Activated T-cell treated with anti-CD3 and anti-CD28 coated beads for 4 hours (primary cell): ENCODE measurements around the gene PLSCR3.

Experiments
- DNase-seq: peaks from one replicate; pipeline ENCODE4 v3.0.0-alpha.2; 2020

Gene PLSCR3

DNA sequence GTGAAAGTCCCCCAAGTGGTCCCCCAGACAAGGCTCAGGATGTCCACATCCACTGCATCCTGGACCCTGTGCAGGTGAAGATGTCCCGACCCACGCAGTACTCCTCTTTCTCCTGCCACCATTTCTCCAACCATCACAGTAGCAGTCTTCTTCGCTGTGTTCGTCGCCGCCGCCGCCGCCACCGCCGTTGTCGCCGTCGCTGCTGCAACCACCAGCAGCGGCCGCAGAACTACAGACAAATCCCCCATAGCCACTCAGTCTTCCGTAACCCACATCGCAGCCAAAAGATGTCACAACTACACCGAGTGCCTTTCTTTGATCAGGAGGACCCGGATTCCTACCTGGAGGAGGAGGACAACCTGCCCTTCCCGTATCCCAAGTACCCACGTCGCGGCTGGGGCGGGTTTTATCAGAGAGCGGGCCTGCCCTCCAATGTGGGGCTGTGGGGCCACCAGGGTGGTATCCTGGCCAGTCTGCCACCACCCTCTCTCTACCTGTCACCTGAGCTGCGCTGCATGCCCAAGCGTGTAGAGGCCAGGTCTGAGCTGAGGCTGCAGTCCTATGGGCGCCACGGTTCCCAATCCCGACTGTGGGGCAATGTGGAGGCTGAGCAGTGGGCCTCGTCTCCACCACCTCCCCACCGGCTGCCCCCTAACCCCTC lies 32.0 kb upstream of the PLSCR3 start:
- DNase-seq = no peak

DNA sequence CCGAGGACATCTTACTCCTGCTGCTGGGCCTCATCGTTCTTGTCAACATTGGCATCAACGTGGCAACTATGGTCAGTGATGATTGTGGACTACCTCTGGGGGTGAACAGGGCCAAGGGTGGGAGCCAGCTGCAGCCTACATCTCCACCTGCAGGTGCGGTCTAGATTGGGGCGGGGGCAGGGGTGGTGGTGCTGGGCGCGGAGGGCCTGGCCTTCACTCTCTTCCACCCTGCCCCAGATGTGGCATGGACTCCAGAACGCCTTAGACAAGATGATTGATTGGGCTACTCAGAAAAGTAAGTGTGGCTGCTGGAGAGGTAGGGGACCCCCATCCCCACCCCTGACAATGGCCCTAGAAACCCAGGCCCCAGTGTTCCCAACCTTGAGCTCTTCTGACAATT lies 31.4 kb upstream of the PLSCR3 start:
- DNase-seq = no peak

DNA sequence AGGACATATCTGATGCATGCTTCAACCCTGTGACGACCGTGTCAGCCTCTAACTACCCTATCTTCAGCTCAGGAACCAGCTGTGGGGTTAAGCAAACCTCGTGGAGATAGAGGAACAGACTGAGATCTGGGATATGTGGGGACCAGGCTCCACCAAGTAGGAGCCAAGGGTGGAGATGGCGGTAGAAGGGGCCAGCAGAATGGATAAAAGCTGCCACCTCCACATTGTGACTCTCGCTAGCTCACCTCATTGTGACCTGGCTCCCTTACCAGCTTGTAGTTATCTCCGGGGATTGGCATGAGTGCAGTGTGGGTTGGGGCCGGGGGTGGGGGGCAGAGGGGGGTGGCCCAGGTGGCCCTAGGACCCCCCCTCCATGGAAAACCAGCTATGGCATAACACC lies 31.0 kb upstream of the PLSCR3 start, which contains the start of gene SPEM2:
Gene SPEM2, plus strand, starts transcription at position 301 of the 400 bp plus-strand sequence. Its CDS starts 73 bp downstream, at position 374.
- no peak for DNase-seq

DNA sequence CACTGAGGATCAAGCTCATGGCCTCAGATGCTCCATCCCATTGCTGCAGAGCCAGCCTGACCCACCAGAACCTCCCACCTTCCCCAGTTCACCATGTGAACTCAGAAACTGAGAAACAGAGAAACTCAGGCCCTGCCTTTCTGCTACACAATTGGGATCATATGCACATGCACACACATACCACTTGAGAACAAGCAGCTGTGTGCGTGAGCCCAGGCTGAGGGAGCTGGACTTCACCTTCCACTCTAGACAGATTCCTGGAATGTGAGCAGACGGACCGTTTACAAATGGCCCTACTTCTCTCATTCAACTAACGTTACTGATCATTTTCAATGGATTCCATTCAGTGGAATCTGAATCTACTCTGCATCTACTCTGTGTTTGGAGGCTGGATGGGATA lies 29.4 kb upstream of the PLSCR3 start:
- DNase-seq = no peak

DNA sequence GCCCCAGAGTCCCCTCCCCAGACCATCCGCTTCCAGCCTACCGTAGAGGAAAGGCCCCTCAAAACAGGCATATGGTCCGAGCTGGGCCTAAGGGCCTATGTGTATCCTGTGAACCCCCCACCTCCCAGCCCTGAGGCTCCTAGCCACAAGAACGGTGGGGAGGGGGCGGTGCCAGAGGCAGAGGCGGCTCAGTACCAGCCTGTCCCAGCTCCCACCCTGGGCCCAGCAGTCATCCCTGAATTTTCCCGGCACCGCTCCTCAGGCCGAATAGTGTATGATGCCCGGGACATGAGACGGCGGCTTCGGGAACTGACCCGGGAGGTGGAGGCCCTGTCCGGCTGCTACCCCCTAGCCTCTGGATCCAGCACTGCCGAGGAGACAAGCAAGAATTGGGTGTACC lies 26.9 kb upstream of the PLSCR3 start:
- no peak for DNase-seq

DNA sequence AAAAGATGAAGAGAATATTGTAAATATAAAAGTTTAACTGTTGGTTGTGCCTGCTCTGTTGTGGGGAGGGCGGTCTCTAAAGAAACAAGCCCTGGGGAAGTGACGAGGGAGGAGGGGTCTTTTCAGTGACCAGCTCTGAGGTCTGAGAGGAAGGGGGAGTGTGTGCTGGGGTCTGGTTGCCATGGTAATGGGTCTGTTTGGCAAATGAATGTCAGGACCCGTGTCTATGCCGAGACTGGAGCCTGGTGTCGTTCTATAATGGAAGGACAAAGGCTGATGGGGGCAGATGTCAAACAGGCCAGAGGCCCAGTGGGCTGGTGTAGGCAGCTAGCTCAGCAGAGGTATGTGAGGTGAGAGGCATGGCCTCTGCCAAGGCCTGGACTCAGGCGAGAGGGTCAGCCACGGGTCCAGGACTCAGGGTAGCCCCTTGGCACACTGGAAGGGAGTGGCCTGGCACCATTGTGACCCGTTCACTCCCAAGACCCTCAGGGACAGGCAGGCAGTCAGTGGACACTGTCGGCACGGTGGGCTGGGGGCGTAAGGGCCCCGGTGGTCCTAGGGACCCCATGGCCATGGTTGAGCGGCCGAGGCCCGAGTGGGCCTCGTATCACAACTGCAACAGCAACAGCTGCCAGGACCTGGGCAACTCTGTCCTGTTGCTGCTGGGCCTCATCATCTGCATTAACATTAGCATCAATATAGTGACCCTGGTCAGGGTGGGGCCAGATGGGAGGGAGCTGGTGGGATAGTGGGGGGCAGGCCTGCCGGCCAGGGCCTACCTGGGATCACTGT lies 25.7 kb upstream of the PLSCR3 start, which contains the start of gene SPEM1:
Gene SPEM1, plus strand, starts transcription at position 506 of the 792 bp plus-strand sequence. Its CDS starts 61 bp downstream, at position 567.
- DNase-seq = no peak

DNA sequence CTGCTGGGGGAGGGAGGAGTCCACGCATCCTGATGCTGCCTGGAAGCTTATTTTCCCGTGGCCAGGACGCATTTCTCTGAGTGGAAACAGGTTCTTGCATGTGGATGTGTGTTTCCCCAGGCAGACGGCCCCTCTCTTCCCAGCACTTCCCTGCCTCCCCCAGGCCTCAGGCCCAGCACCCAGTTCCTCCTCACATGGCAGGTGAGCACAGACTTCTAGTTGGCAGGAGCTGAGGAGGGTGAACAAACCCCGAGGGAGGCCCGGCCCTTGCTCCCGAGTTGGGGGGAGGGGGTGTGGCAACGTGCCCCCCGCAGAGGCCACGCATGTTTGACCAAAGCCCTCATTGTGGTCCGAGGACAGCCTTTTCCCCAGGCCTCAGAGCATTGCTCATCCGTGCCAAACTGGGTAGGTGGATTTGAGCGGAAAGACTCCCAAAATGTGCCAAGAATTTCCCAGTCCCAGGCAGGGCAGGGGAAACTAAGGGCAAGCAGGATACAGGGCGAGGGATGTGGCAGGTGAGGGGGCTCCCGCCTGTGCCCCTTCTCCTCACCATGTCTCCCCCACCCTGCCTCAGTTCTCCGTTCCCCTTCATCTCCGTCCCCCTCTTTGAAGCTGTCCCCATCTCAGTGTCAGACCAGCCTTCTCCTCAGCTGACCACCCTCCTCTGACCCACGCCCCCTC lies 24.3 kb upstream of the PLSCR3 start:
- no peak for DNase-seq

DNA sequence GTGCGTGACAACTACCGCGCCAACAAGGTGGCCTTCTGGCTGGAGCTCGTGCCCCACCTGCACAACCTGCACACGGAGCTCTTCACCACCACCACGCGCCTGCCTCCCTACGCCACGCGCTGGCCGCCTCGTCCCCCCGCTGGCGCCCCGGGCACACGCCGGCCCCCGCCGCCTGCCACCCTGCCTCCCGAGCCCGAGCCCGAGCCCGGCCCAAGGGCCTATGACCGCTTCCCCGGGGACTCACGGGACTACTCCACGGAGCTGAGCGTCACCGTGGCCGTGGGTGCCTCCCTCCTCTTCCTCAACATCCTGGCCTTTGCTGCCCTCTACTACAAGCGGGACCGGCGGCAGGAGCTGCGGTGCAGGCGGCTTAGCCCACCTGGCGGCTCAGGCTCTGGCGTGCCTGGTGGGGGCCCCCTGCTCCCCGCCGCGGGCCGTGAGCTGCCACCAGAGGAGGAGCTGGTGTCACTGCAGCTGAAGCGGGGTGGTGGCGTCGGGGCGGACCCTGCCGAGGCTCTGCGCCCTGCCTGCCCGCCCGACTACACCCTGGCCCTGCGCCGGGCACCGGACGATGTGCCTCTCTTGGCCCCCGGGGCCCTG lies 22.8 kb upstream of the PLSCR3 start:
- no peak for DNase-seq

DNA sequence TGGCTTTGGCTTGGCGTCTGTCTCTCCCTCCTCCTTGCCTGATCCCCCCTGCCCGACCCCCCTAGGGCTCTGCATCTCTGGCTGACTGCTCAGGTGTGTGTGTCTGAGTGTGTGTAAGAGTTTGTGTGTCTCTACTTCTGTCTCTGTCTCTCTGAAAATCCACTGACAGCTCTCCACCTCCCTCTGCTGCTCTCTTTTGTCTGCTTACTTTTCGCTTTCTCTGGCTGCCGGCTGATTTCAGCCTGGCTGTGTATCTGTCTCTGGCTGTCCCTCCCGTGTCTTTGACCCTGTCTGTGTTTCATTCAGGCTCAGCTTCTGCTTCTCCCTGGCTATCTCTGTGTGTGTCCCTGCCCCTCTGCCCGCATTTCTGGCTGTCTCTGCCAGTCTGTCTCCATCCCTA lies 22.0 kb upstream of the PLSCR3 start:
- DNase-seq = no peak

DNA sequence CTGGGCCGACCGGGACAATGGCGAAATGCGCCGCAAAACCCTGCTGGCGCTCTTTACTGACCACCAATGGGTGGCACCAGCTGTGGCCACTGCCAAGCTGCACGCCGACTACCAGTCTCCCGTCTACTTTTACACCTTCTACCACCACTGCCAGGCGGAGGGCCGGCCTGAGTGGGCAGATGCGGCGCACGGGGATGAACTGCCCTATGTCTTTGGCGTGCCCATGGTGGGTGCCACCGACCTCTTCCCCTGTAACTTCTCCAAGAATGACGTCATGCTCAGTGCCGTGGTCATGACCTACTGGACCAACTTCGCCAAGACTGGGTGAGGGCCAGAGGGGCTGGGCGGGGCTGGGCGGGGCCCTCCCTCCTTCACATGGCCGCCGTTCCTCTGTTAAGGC lies 21.5 kb upstream of the PLSCR3 start:
- DNase-seq = no peak

DNA sequence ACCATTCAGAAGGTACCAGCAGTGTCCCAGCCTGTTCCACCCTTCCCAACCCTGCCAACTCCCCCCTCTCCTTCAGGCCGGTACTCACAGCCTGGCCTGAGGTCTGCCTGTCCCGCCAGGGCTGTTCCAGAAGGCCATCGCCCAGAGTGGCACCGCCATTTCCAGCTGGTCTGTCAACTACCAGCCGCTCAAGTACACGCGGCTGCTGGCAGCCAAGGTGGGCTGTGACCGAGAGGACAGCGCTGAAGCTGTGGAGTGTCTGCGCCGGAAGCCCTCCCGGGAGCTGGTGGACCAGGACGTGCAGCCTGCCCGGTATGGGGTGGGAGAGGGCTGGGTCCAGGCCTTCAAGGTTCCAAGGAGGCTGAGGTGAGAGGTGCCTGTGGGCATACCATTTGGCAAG lies 20.5 kb upstream of the PLSCR3 start:
- no peak for DNase-seq

DNA sequence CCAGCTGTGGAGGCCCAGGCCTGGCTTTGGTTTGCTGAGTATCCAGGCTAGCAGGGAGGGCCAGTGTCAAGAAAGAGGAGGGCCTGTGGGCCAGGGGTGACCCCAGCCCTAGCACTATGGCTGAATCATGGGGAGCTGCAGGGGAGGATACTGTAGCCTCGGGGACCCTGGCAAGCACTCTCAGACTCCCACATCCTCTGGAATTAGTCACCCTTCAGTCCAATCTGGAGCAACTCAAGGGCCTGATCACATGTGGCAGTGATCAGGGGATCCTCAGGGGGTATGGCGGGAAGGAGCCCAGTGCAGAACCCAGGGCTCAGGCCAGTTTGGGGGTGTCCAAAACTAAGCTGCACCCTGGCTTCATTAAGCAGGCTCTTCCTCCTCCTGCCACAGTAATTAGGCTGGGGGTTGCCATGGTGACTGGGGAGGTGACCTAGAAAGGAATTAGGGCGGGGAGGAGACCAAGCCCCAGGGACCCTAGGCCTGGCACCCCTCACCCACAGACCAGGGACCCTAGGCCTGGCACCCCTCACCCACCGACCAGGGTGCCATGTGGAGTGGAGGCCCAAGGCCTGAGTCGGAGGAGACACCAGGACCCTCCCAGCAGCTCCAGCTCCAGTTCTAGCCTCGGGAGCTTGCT lies 19.1 kb upstream of the PLSCR3 start:
- no peak for DNase-seq

DNA sequence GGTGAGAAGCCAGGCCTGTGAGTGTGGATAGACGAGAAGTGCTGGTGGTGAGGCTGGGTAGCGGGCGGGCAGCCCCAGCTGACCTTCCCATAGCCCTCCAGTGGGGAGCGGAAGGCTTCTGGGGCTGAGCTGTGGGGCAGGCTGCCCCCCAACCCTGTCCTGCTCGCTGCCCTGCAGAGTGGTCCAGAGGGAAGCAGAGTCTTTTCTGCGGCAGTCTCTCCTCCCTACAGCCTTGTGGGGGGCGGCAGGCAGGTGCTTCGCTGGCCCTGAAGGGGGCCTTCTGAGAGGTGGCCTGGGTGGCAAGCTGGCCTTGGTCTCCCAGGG lies 17.1 kb upstream of the PLSCR3 start:
- DNase-seq = no peak

DNA sequence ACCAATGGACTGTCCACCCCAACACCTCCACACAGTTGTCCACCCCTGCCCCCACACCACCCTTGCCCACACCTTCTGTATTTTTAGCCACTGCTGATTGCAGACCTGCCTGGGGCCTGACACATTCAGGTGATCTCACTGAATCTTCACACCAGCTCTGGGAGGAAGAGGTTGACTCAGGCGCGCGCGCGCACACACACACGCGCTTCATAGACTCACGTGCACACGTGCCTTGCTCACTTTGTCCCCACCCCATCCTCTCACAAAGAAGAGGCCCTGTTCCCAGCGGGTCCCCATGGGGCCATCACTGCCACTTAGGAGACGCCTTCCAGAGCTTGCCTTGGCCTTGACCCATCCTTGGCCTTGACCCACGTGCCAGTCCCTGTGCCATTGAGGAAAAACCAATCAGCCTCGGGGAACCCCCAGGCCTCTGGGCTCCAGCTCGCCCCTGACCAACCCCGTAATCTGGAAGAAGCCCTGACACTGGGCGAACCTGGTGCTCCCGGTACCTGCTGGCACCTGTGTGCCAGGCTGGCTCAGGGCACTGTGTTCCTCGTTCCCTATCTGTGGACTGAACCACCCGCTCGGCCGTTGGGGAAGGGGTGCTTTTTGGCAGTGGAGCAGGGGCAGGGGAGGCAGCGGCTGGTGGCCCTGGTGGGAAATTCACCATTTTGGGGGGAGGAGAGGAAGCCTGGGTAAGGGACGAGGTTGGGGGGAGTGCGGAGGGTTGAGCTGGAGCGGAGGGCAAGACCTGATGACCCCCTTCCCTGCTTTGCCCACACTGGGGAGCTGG lies 16.5 kb upstream of the PLSCR3 start:
- DNase-seq = no peak

DNA sequence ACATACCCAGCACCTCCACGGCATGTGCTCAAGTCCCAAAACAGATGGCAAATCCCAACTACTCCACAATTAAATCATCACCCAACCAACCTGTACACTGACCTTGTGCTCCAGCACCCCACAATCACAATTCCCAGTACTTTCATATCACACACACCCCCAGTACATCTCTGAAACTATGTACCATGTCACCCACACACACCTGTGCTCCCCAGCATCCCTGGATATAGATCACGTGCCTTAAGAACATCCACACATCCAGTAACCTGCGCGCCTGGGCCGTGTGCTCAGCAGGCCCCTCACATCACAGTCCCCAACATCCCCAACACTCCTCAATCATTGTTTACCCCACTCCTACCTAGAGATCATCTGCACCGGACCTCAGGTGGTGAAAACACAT lies 15.4 kb upstream of the PLSCR3 start:
- DNase-seq = no peak

DNA sequence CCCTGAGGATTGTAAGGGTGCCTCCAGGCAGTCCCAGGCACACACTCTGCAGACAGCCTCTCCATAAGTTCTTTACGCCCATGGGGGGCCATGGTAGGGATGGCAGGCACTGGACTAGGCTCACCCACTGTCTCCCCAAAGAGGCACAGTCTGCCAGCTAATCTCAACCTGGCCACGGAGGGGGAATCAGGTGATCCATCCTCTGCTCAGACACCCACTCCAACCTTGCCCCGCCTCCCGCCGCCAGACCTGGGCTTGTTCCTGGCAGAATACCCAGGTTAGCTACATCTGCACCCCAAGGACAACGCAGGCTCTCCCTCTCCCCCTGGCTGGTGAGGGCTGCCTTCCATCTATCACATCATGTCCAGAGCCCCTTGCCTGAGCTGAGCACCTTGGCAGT lies 14.5 kb upstream of the PLSCR3 start:
- no peak for DNase-seq

DNA sequence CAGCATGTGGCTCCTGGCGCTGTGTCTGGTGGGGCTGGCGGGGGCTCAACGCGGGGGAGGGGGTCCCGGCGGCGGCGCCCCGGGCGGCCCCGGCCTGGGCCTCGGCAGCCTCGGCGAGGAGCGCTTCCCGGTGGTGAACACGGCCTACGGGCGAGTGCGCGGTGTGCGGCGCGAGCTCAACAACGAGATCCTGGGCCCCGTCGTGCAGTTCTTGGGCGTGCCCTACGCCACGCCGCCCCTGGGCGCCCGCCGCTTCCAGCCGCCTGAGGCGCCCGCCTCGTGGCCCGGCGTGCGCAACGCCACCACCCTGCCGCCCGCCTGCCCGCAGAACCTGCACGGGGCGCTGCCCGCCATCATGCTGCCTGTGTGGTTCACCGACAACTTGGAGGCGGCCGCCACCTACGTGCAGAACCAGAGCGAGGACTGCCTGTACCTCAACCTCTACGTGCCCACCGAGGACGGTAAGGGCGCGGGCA lies 14.0 kb upstream of the PLSCR3 start:
- DNase-seq = no peak

DNA sequence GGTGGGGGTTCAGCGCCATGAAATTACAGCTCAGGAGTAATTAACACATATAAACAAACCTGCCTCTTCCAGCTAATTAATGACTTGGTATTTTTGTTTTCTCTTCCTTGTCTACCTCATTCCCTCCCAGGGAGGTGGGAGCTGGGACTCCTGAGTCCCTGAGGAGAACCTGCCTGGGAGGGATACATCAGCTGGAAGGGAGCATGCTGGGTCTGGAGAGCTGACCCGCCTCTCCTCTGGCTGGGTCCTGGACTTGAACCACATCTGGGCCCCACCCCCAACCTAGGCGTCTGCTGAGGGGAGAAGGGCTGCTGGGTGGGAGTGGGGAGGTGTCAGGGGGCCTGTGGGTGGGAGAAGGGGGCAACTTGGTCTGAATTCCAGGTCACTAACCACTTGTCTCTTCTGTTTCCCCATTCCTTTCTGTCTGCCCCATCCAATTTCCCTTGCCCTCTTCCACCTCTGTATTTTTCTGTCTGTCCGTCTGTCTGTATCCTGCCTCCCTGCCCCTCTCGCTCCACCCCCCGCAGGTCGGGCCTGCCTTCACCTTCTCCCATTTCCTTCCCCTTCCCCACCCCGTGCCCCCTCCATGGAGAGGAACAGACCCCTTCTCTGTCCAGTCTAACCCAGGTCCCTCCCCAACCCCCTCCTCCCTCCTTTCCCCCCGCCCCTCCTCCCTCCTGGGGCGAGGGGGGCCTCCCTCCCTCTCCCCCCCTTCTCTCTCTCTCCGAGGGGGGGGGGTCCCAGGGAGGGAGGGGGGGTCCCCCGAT lies 13.3 kb upstream of the PLSCR3 start, which contains the start of gene NLGN2:
Gene NLGN2, plus strand, starts transcription at position 361 of the 767 bp plus-strand sequence. CDS start 411 bp downstream, outside the sequence.
- no peak for DNase-seq

DNA sequence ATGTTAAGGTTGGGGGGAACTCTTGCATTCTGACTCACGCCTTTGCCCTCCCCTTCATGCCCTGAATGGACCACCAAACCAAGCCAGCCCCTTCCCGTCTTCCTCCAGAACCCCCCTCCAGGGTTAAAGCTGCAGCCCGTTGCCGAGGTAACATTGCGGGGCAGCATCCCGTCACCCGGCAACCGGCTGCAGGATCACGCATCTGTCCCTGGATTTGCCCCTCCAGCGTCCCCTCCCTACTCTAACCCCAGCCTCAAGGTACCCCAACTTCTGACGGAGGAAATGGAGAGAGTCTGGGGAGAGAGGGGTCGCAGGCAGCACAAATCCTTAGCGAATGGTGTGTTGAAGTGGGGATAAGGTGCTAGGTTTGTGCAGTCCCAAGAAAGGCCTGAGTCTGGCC lies 12.8 kb upstream of the PLSCR3 start:
- no peak for DNase-seq

DNA sequence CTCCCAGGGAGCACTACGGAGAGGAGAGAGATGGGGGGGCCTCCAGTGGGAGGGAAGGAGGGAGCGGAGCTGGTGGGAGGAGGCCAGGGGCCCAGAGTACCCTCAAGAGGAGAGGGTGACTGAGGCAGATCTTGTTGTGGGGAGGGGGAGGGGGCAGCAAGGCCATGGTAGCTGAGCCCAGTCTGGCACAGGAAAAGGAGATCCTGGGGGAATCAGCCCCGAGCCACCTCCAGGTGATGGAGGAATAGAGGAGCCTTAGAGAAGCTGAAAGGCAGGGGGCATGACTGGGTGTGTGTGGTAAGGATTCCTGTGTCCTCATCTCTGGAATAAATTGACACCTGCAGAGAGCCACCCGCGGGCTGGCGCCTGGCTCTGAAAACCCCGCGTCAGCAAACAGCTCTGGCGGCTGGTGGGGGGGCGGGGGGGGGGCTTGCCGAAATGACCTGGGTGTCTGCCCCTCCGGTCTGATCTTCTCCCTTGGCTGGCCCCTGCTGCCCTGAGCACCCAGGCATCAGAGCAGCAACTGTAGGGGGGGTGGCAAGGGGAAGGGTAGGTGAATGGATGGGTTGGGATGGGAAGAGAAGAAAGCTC lies 12.0 kb upstream of the PLSCR3 start:
- DNase-seq = no peak
